ENCODE measurements around the gene RETREG1.

RETREG1 gene

GRCh38 chr5:16427587-16427986, 189.2 kb downstream of the RETREG1 start:
- H3K4me3 ChIP-seq (replicated peaks; ENCODE audit: insufficient read depth, low read length) = no peak overlapping the region
- no peaks in the 10 kb centered on the region for H3K27me3 ChIP-seq (ENCODE audit: insufficient read depth, poor library complexity, severe bottlenecking)
- TF ChIP-seq POLR2AphosphoS5 (IDR thresholded peaks at IDR 0.05; ENCODE audit: low read depth) (no peak), CTCF (IDR thresholded peaks at IDR 0.05; ENCODE audit: insufficient read depth, low read length) (no peak), GABPA (IDR thresholded peaks at IDR 0.05; ENCODE audit: low read depth) (no peak), REST (IDR thresholded peaks at IDR 0.05; ENCODE audit: insufficient replicate concordance, low read depth) (no peak), SPI1 (IDR thresholded peaks at IDR 0.05; ENCODE audit: borderline replicate concordance, low read depth) (no peak)
- no peak for DNase-seq (ENCODE audit: low read depth in 1 of 2, low spot score in 1 of 2)
- H3K27ac ChIP-seq (replicated peaks) = no peak overlapping the region

Data from HL-60 (cell line).